Esophagus muscularis mucosa (tissue), 4 donors: ENCODE results near the gene HK1.

Experiments
- EP300 ChIP-seq: sonication (generic); formaldehyde crosslinking; IDR thresholded peaks from one replicate; pipeline ENCODE4 v1.6.1; 2017; ENCODE audit warnings: antibody characterized with exemption
- POLR2A ChIP-seq: fragments of 450-650 bp; IDR thresholded peaks from one replicate; pipeline ENCODE4 v1.6.1; 2017; ENCODE audit warnings: antibody characterized with exemption, moderate library complexity, mild to moderate bottlenecking, low read depth
- POLR2AphosphoS5 ChIP-seq, 2 donors: sonication (generic); formaldehyde crosslinking; IDR thresholded peaks; one replicate each; pipeline ENCODE4 v1.6.1; 2017; ENCODE audit warnings: antibody characterized with exemption in 2 of 2
- TF ChIP-seq, protein P1 (sequence below), 3 experiments: fragments of 200-600 bp in 2 of 3; fragments of 450-650 bp in 1 of 3; sonication (generic) in 2 of 3; IDR thresholded peaks; one replicate each; pipeline ENCODE4 v1.5.1; 2017 to 2019; ENCODE audit warnings: antibody characterized with exemption in 3 of 3, mild to moderate bottlenecking in 2 of 3, moderate library complexity in 1 of 3

DNA sequence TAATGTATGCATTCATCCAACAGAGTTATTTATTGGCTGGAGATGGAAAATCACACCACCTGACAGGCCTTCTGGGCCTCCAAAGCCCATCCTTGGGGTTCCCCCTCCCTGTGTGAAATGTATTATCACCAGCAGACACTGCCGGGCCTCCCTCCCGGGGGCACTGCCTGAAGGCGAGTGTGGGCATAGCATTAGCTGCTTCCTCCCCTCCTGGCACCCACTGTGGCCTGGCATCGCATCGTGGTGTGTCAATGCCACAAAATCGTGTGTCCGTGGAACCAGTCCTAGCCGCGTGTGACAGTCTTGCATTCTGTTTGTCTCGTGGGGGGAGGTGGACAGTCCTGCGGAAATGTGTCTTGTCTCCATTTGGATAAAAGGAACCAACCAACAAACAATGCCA lies 123.1 kb downstream of the HK1 start:
- TF ChIP-seq POLR2A (no peak), EP300 (no peak), POLR2AphosphoS5 (IDR thresholded peaks at IDR 0.05) (no peak)
- TF ChIP-seq, protein P1, sequence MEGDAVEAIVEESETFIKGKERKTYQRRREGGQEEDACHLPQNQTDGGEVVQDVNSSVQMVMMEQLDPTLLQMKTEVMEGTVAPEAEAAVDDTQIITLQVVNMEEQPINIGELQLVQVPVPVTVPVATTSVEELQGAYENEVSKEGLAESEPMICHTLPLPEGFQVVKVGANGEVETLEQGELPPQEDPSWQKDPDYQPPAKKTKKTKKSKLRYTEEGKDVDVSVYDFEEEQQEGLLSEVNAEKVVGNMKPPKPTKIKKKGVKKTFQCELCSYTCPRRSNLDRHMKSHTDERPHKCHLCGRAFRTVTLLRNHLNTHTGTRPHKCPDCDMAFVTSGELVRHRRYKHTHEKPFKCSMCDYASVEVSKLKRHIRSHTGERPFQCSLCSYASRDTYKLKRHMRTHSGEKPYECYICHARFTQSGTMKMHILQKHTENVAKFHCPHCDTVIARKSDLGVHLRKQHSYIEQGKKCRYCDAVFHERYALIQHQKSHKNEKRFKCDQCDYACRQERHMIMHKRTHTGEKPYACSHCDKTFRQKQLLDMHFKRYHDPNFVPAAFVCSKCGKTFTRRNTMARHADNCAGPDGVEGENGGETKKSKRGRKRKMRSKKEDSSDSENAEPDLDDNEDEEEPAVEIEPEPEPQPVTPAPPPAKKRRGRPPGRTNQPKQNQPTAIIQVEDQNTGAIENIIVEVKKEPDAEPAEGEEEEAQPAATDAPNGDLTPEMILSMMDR (IDR thresholded peaks at IDR 0.05) = no peak
